ENCODE results near the gene TMEM150A. TPM values are rescaled to one million over a fixed set of nuclear protein-coding genes. Genes with fewer than 3 reads are reported as not detected.
"Not testable (repeated sequence)": the region's sequence is repeated elsewhere in the genome, so short reads cannot be mapped to it uniquely, and the experiment has no call there.

TMEM150A gene, protein sequence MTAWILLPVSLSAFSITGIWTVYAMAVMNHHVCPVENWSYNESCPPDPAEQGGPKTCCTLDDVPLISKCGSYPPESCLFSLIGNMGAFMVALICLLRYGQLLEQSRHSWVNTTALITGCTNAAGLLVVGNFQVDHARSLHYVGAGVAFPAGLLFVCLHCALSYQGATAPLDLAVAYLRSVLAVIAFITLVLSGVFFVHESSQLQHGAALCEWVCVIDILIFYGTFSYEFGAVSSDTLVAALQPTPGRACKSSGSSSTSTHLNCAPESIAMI
- total RNA-seq (2014; rRNA removed; shearing (Covaris generic)): 12.1 and 12.3 TPM in 2 replicates

DNA sequence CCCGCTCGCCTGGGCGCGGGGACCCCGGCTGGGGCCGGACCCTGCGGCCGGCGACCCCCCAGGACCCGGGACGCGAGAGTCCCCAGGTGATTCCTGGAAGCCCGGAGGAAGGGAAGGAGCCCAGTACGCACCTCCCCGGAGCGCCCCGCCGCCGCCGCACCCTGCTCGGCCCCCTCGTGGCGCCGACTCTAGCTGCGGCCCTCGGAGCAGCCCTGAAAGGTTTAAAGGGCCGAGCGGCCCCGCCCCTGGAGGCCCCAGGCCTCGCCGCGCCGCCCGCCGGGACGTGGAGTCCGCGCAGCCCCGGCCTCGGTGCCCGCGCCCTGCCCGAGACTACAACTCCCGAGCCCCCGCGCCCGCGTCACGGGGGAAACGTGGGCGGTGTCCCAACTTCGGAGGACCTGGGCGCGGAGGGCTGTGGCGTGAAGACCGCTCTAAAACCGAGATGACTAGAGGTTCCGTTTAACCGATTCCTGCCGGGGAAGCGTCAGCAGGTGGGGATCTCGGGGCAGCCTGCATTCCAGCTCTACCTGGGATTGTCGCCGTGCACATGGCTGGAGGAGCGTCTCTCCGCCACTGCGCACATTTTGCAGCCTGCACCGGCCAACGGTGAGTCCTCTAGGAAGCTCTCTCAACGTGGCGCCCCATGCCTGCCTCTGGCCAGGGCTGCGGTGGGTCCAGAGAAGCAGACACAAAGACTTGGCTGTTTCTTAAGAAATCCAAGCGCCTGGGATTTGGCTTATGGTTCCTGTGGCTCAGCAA is at the start of gene TMEM150A:
Gene TMEM150A (minus strand): TSS at position 223 of the 759 bp plus-strand sequence. CDS start 750 bp downstream, outside the sequence.
- peak; percentile 91 for DNase-seq (ENCODE audit: low spot score)

DNA sequence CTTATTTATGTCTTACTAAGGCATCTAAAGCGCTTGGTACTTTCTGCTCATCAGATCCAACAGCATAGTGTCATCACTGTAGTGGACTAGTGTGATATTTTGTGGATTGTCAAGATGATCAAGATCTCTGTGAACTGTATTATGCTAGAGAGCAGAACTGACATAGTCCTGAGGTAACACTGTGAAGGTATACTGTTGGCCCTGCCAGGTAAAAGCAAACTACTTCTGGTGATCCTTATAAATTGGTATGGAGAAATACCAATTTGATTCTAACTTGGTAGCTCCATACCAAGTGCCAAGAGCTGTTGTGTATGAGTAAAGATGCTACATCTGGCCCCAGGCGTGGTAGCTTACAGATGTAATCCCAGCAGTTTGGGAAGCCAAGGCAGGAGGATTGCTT is 49.6 kb upstream of the TMEM150A start:
- DNase-seq (ENCODE audit: low spot score): no peak

DNA sequence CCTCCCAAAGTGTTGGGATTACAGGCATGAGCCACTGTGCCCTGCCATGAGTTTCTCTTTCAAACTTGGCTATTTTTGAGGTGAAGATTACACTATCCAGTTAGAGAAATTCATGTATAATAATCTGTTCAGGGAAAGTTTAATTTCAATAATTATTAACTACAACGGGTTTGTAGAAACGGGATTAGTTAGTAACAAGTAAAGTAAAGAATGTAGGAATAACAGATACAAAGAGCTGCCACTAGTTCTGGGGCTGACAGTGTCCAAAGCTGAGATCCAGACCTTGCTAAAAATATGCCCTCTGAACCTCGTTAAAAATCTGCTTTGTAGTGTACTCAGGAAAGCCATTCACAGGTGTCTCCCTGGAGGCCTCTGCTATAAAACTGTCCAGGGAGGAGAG is 48.6 kb upstream of the TMEM150A start:
- DNase-seq (ENCODE audit: low spot score): no peak

DNA sequence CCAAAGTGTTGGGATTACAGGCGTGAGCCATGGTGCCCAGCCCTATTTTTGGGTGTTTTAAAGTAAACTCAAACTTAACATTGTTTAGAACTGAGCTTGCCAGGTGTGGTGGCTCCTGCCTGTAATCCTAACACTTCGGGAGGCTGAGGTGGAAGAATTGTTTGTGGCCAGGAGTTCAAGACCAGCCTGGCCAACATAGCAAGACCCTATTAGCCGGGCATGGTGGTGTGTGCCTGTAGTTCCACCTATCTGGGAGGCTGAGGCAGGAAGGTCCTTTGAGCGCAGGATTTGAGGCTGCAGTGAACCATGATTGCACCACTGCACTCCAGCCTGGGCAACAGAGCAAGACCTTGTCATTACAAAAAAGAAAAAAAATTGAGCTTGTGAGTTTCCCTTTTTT is 48.0 kb upstream of the TMEM150A start:
- no peak for DNase-seq (ENCODE audit: low spot score)

DNA sequence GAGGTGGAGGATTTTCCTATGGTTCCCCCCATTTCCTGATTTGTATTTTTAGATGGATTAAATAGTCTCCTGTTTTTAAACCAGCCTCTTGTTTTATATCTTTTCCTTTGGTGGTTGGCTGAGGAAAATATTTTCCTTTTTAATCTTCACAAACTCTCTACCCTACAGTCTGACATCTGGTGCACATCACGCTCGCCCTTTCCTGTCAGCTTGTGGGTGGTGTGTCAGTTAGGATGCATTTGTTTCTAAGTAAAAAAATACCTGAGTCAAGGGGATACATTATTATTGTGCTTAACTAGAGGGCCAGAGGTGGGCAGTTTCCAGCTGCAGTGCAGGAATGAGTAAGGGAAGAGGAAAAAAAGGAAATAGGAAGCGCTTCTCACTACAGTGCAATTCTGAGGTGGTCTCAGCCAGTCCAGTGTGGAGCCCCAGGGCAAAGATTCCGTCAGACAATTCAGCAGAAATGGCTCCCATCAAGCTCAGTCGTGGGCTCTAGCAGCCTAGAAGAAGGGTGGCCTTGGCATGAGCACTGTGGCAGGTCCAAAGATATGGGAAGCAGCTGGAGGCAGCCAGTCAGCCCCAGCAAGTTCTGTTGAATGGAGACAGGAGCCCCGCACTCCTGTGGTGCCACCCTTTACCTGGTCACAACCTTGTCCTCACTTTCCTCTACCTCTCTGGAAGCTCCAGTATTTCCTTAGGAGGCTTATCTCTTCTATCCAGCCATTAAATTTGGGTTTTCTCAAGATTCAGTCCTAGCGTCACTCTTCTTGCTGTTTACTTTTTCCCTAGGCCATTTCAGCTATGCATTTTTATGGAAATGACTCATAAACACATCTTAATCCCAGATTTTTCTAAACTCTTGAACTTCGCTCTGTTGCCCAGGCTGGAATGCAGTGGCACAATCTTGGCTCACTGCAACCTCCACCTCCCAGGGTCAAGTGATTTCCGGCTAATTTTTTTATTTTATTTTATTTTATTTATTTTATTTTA is 47.0 kb upstream of the TMEM150A start:
- DNase-seq (ENCODE audit: low spot score): no peak

DNA sequence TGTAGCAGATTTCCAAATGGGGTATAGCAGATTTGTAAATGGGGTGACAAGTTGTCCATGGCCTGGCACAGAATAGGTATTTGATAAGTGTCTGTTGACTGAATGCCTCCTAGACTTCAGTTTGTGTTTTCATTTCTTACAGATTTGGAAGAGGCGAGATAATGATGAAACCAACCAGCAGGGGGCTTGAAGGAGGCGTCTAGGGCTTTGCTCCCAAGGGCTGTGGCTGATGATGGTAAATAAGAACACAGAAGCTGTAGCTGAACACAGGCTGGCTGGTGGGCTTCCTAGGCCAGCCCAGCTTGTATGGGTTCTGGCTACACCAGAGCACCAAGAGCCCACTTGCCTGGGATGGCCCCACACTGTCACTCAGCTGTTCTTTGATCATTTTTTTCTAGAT is 46.1 kb upstream of the TMEM150A start:
- peak; percentile 55 for DNase-seq (ENCODE audit: low spot score)

DNA sequence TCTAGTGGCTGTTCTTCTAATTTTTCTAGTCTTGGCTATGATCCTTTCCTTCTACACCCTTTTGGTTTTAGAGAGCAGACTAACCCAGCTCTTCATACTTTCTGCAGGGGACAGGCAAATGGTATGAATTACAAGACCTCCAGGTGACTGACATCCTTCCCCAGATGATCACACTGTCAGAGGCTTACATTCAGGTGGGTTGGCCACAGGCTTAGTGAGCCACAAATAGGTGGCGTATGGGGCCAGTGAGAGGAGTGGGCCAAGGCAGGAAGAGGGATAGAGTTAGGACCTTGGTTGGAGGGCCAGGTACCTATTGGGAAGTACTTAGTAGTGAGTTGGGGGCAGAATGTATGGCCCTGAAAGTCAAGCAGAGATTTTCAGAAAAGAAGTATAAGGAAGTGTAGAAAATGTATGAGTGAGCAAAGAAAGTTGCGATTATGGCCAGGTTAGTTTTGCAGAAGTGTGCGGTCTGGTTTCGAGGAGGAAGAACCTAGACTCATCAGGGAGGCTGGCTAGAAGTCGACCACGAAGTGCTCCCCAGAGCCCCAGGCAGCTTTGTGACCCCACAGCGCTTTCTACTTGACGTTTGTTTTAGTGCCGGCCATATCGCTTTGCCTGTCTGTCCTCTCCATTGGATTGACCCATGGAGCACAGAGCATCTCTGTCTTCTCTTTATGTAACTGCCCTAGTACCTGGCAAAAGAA is 45.5 kb upstream of the TMEM150A start:
- no peak for DNase-seq (ENCODE audit: low spot score)

DNA sequence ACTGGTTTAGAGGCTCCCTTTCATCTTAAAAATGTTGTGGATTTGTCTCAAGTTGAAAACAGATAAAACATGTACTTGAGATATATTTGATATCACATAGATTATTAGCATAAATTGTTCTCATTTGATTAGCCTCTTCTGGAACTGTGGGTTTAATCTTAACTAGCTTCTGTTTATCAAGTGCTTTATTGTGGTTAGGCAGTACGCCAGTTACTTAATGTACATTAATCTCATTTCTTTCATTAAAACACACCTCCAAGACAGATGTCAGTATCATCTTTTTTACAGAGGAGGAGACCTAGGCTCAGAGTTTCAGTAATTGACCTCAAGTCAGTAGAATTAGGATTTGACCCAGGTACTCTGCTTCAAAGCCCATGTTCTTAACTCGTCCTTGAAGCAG is 43.7 kb upstream of the TMEM150A start:
- no peak for DNase-seq (ENCODE audit: low spot score)

DNA sequence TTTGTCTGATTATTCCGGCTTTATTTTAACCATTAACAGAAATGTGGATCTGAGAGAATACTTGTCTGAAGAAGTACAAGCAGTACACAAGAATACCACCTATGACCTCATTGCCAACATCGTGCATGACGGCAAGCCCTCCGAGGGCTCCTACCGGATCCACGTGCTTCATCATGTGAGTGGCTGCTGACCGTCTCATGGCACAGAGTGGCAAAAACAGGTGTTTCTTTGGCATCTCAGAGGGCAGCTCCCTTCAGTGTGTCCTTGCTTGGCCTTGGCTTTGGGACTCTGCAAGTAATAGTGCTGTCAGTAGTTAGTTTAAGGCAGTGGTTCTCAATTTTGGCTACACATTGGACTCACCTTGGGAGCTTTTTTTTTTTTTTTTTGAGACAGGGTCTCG is 42.4 kb upstream of the TMEM150A start:
- DNase-seq (ENCODE audit: low spot score): no peak

DNA sequence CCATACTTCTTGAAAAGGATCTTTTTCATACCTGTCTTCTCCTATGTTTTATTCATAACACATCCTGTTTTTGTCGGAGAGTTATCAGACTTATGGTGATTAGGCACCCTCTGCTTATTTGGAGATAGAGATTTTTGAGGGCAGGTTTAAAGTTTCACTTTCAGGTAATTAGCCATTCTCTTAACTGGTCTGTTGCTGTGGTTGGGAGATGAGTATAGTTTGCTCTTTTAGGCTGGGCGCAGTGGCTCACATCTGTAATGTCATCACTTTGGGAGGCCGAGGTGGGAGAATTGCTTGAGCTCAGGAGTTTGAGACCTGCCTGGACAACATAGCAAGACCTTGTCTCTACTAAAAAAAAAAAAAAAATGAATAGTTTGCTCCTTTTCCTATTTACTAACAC is 40.2 kb upstream of the TMEM150A start:
- no peak for DNase-seq (ENCODE audit: low spot score)

DNA sequence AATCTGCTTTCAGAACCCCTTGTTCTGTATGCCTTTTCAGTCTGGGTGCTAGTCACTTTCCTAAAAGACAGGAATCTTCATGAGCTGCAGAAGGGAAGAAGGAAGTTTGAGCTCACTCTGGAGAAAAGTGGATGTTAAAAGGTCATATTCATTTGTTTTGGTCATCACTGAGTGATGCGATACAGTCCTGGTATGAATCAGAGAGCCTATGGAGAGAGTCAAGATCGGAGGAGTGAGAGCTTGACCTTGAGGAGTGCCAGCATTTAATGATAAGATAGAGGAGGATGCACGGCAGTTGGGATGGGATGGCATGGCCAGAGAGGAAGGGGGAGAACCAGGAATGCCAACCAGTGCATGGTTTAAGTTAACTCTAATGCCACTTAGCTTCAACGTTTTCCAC is 33.1 kb upstream of the TMEM150A start:
- DNase-seq (ENCODE audit: low spot score): no peak

DNA sequence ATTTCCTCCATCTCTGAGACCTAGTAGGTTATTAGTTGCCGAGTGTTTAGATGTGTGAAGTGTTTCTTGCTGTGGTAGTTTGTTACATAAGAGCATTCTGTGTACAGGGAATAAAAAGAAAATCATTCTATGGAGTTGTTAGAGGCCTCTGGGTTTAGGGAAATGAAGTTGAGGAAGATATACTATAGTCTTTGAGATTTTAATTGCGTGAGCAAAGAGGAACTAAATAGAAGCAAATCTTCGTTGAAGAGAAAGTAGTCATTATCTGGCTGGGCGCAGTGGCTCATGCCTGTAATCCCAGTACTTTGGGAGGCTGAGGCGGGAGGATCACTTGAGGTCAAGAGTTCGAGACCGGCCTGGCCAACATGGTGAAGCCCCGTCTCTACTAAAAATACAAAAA is 32.5 kb upstream of the TMEM150A start:
- no peak for DNase-seq (ENCODE audit: low spot score)

DNA sequence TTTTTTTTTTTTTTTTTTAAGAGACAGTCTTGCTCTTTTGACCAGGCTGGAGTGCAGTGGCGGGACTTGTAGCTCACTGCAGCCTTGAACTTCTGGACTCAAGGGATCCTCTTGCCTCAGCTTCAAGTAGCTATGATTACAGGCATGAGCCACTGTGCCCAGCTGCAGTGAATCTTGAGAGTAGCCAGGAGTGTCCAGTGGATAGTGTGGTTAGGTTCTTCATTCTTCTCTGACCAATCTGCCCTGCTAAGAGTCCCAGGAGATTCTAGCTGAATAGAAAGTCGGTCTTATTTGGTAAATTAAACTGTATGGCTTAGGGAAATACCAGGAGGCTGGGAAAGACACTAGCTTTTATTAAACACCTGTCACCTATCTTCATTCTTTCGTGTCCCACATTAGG is 28.8 kb upstream of the TMEM150A start:
- no peak for DNase-seq (ENCODE audit: low spot score)

DNA sequence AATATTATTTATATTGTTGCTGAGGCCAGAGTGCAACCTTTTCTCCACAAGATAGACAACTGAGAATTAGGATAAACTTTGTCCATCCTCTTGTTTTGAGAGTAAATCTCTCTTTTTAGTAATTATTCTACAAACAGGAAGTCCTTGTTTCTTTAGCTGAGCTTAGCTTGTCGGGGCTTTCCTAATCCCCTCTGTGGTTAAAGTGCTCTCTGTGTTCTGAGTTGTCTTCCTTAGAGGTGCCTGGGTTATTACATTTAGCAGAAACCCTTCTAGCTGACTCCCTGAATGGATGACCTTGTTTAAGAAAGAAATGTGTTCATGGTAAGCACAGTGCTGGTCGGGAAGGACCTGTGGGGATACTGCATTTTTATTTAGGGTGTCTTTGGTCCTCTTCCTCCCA is 26.2 kb upstream of the TMEM150A start:
- DNase-seq (ENCODE audit: low spot score): no peak

DNA sequence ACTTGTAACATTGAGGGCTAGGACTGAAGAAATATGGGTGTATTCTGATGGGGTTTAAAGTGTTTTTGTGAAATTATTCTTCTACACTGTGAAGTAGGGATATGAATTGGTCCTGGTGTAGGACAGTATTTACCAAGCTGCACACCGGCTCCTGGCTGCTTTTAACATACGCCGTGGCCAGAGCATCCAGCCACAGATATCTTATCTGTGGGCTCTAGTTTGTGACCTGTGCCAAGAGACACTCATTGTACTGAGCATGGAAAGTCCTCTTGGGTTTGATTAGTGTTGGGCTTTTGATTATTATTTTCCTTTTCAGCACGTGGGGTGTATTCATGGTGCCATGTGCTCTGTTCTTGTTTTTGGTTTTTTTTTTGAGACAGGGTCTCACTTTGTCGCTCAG is 21.5 kb upstream of the TMEM150A start:
- DNase-seq (ENCODE audit: low spot score): no peak

DNA sequence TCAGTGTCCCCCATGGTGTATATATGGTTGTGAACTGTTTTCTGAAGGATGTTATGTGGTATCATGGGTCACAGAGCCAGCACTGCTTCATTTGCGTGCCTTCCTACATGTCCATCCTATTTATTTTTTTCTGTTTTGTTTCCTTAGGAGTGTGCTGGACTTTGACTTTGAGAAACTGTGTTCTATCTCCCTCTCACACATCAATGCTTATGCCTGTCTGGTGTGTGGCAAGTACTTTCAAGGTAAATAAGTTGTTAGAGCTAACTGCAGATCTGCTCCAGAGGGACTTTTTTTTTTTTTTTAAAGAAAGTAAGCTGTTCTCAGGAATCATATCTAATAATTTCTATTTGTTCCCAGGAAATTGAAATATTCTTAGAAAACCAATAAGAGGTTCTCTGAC is 18.8 kb upstream of the TMEM150A start:
- no peak for DNase-seq (ENCODE audit: low spot score)

DNA sequence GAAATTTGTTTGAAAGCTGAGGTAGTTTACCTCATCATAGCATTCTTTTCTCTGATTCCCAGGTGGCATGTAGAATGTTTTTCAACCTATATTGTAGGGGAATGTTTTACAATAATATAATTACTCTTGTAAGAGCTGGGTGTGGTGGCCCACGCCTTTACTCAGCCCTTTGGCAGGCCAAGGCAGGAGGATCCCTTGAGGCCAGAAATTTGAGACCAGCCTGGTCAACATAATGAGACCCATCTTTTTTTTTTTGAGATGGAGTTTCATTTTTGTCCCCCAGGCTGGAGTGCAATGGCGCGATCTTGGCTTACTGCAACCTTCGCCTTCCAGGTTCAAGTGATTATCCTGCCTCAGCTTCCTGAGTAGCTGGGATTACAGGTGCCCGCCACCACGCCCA is 17.1 kb upstream of the TMEM150A start:
- DNase-seq (ENCODE audit: low spot score): no peak

DNA sequence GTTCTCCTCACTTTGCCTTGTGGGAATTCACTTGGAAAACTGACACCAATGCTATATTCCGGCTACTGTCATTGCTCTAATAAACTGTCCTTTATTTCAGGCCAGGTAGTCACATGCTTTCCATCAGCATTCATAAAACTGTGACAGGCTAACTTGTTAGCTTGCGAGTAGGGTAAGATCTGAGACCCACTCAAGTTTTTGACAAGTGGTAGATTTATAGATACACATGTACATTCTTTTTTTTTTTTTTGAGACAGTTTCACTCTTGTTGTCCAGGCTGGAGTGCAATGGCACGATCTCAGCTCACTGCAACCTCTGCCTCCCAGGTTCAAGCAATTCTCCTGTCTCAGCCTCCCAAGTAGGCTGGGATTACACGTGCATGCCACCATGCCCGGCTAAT is 15.2 kb upstream of the TMEM150A start:
- not testable (repeated sequence) for DNase-seq (ENCODE audit: low spot score)

DNA sequence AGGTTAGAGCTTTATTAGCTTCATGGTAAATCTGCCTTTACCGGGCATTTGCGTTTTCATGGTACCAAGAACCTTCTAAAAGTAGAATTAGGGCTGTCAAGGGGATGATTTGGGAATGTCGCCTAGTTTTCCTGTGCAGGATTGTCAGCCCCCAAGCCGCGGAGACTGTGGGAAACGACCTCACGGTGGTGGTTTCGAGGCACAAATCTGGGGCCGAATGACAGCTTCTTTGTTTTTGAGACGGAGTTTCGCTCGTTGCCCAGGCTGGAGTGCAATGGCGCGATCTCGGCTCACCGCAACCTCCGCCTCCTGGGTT is 12.9 kb upstream of the TMEM150A start:
- DNase-seq (ENCODE audit: low spot score): no peak

DNA sequence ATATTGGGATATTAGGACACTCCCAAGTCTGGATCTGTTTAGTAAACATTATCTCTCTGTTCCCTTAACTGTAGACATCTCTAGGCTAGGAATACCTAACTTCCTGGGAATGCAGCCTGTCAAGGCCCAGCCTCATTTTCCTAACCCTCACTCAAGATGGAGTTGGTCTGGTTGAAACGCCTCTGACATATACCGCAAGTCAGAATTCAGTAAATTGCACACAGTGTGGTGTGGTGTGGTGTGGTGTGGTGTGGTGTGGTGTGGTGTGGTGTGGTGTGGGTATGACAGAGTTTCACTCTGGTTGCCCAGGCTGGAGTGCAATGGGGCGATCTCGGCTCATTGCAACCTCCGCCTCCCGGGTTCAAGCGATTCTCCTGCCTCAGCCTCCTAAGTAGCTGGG is 12.3 kb upstream of the TMEM150A start:
- DNase-seq (ENCODE audit: low spot score): not testable (repeated sequence)

DNA sequence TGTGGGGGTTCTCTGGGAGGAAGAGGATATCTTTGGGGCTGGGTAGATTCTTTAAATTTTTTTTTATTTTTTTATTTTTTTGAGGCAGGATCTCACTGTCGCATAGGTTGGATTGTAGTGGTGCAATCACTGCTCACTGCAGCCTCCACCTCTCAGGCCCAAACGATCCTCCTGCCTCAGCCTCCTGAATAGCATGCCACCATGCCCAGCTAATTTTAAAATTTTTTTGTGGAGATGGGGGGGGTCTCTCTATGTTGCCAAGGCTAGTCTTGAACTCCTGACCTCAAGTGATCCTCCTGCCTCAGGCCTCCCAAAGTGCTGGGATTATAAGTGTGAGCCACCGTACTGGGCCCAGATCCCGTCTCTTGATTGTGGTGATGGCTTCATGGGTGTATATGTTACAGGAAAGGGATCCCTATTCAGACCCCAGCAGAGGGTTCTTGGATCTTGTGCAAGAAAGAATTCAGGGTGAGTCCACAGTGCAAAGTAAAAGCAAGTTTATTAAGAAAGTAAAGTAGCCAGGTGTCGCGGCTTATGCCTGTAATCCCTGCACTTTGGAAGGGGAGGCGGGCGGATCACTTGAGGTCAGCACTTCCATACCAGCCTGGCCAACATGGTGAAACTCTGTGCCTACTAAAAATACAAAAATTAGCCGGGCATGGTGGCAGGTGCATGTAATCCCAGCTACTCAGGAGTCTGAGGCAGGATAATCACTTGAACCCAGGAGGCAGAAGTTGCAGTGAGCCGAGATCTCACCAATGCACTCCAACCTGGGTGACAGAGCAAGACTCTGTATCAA is 11.4 kb upstream of the TMEM150A start:
- DNase-seq (ENCODE audit: low spot score): no peak
